IMR-90 (cell line): ENCODE results near the gene KIAA0319L.

ENCODE experiments used
- CTCF ChIP-seq: conservative IDR thresholded peaks from 2 replicates; pipeline ENCODE4 v1.5.1; 2012; ENCODE audit warnings: mild to moderate bottlenecking, low read depth, low read length, improper control_type of control experiment
- POLR2A ChIP-seq: IDR thresholded peaks from 2 replicates; pipeline ENCODE4 v1.6.1; 2012; ENCODE audit warnings: mild to moderate bottlenecking, low read depth, low read length
- RFX5 ChIP-seq: IDR thresholded peaks from 2 replicates; pipeline ENCODE4 v1.8.0; 2012; ENCODE audit warnings: low read depth, mild to moderate bottlenecking, low read length, moderate library complexity

GRCh38 chr1:35502242-35502641, 55.0 kb downstream of the KIAA0319L start:
- TF ChIP-seq RFX5: no peak
- no peak for TF ChIP-seq POLR2A
- TF ChIP-seq CTCF: no peak
